NCI-H526 treated with DMSO at 0.1 percent for 48 hours (cell line): ENCODE results near the gene SPTBN1.
A peak's percentile ranks its signal among the peaks of the same experiment; 100 is the strongest.
"Not testable (repeated sequence)": the region's sequence is repeated elsewhere in the genome, so short reads cannot be mapped to it uniquely, and the experiment has no call there.

Experiments
- DNase-seq: peaks from one replicate; lab custom pipeline; 2025; lab: John Stamatoyannopoulos, UW

Gene SPTBN1

GRCh38 chr2:54528311-54528955, 72.3 kb downstream of the SPTBN1 start:
- no peak for DNase-seq

GRCh38 chr2:54529518-54529917, 73.4 kb downstream of the SPTBN1 start:
- not testable (repeated sequence) for DNase-seq

- DNase-seq: no peak
Measured at GRCh38 chr2:54529935-54530334, 73.8 kb downstream of the SPTBN1 start.

DNA sequence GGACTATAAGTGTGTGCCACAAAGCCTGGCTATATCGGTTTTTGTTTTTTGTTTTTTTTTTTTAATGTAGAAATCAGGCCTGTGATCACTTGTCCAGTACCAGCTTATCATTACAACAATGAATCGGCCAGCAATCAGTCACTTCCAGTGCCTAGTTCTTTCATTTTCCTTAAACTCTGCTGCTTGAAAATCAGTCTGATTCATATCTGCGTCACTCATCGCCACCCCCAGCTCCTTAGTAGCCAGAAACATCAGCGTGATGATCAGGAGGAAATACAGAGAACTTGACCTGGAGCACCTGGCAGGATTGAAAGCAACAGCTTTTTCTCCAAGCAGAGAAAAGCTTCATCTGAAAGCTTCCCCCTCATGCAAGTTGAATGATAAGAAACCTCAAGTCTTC, 75.4 kb downstream of the SPTBN1 start:
- no peak for DNase-seq

DNA sequence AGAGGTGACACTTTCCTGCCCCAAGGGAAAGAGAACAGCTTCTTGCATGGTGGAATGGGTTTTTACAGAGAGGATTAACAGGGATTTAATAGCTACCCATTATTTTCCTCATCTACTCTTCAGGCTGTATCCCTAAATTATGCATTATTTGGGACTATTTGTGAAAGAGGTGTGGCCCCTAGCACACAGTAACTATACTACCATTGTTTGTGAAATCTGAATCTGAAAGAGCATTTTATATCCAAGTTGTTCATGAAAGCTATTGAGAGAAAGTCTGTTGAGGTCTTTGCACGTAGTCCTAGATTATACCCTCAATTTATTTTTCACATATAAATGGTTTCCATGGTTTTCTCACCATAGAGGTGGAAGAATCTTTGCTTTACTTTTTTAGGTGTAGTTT, 78.1 kb downstream of the SPTBN1 start:
- DNase-seq: no peak

GRCh38 chr2:54534625-54535024, 78.5 kb downstream of the SPTBN1 start:
- DNase-seq: no peak

GRCh38 chr2:54535599-54536195, 79.6 kb downstream of the SPTBN1 start:
- no peak for DNase-seq

DNA sequence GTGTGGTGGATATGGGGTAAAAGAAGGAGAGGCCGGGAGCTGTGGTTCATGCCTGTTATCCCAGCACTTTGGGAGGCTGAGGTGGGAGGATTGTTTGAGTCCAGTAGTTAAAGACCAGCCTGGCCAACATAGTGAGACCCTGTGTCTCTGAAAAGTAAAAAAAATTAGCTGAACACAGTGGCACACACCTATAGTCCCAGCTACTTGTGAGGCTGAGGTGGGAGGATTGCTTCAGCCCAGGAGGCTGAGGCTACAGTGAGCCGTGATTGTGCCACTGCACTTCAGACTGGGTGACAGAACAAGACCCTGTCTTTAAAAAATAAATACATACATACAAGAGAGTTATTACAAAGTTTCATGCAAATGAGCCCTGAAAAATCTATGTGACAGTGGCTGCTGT, 80.6 kb downstream of the SPTBN1 start:
- no peak for DNase-seq

DNA sequence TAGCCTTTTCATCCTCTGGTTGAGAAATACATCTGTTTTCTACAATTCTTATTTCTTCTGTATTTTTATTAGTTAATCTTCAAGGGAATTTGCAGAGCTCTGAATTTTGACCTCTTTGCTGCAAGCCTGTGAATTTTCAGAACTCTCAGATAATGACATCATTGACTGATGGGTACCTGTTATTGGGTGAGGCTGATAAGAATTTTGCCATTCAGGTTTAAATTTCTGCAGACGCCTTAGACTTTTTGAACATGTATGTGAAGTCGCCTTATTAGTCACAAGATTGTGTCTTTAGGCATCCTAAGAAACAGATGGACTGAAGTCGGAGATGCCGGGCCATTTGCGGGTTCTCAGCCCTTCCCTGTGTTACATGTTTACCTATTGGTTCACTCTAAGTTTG, 82.4 kb downstream of the SPTBN1 start:
- DNase-seq: no peak

DNA sequence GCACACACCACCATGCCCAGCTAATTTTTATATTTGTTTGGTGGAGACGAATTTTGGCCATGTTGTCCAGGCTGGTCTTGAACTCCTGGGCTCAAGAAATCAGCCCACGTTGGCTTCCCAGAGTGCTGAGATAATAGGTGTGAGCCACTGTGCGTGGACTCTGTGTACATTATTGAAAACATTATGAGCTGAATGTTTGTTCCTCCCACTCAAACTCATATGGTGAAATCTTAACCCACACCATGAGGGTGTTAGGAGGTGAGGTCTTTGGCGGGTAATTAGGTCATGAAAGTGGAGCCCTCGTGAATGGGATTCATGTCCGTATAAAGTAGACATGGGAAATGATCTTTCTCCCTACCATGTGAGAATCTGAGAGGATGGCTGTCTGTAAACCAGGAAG, 83.6 kb downstream of the SPTBN1 start:
- no peak for DNase-seq

DNA sequence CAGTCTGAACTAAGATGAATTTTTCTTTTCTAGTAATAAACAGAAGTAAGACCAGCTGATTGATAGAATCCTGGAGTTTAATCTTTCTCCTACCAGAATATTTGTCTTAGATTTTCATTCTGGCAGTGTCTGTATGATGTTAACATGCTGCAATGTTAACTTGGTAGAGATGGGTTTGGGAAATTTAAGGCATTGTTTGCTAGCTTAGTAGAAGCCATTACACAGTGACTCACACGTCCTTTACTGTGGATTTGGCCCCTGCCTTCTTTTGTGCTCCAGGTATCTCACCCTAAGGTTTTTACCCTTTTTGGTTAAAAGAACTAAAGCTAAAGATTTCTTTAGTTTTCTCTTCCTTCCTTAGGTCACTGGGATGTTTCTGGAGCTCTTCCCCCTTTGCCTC, 84.1 kb downstream of the SPTBN1 start:
- no peak for DNase-seq

DNA sequence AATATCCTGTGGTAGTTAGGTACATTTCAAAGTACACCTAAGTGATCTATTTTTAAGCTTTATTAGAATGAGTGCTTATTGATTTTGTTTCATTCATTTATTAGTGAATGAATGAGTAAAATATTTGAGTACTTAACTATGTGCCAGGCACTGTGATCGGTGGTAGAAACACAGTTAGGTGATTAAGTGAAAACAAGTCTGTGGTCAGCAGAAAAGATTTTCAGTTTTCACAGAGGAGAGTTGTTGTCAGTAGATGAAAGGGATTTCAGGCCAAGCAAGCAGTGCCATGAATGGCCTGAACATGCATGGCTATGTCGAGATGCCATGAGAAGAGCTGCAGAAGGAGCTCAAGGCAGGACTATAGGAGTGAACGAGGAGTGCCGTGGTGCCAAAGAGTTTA, 85.9 kb downstream of the SPTBN1 start:
- no peak for DNase-seq

DNA sequence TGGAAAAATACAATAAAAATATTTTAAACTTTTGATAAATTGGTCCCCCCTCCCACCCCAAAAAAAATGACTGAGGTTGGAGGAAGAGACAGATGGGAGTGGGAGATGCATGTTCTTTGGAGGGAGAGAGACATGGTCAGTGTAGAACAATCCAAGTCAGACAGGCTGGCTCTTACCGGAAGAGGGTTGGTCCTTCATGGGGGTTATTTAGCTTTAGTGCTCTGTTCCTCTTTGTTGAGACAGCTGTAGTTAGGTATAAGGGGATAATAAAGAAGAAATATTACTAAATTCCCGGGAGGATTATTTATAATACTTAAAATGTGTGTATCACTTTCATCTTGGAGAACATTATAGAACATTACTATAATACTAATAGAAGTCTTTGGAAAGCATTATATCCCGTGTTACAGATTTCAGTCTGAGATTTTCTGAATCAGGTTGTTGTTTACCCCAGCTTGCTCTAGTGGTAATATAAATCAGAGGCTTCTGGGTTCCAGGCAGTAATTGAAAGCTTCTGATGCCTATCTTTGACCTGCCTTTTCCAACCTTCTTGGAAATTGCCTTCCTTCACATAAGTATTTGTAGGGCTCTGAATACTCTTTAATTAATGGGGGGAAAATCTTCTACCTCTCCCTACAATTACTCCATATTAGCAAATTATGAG, 87.7 kb downstream of the SPTBN1 start:
- no peak for DNase-seq

GRCh38 chr2:54545702-54546450, 89.7 kb downstream of the SPTBN1 start:
- no peak for DNase-seq

DNA sequence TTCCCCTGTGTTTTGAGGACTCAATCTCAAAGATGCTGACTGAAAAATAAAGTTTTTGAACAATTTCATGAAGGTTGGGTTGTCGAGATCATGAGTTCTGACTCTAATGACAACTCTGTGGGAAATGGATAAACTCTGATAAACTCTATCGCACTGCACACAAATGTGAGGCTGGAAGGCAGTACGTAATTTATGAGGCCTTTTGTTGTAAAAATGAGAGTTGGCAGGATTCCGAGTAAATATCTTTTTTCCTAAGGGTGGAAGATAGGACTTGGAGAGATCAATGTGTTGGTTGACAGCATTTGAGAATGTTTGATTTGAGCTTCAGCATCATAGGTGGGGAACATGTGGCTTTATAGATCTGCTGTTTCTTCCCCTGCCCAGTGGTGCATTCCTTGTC, 90.4 kb downstream of the SPTBN1 start:
- DNase-seq: no peak

GRCh38 chr2:54546923-54547720, 91.0 kb downstream of the SPTBN1 start:
- no peak for DNase-seq

GRCh38 chr2:54549430-54549829, 93.3 kb downstream of the SPTBN1 start:
- no peak for DNase-seq

DNA sequence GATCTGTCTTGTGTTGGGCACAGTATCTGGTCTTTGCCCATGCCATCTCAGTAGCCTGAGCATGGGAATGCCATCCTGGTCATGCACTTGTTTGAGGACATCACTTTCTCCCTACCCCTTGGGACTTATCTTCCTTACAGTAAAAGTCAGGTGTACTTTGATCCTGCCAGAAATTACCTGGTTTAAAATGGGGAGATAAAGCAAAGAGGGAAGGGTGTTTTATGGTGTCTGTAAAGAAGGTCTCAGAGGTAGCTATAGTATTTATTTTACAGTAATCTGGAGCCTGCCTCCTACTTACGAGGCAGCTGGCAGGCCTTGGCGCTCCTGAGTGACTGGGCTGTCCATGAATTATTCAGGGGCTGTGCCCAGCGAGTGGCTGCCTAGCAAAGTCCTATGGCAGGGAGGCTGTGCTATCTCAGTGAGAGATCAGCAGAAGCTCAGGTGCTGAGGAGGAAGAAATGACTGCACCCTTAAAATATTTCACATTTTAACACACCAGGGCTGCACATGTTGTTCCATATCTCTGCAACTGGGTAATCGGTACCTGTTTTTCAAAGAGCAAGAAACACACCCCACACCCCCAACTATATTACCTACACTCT, 93.9 kb downstream of the SPTBN1 start:
- no peak for DNase-seq

- DNase-seq: no peak
Measured at GRCh38 chr2:54550547-54550946, 94.4 kb downstream of the SPTBN1 start.

DNA sequence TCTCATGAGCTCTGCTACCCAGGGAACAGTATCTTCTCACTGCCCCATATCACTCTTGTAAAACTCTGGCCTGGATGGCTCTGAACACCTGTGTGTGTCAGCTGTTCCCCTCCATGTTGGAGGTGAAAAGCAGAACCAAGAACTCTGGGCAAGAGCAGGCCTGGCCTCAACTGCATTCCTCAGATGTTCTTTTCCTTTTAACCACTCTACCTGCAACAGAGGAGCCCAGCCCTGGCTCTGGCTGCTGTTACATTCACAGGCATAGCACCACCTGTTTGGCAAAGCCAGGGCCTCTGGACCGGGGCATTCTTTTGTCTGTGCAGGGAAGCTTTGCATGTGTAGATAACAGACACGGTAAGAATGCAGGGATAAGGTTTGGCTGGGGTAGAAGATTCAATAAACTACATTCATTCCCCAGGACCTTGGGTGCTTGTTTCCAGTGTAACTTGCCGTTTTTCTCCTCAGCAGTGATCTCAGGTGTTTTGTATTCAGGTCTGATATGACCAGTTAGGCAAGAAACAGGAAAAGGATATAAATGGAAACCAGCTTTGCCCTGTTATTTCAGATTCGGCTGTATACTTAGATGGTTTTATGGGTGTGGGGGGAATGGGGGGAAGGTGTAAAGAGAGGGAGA, 95.1 kb downstream of the SPTBN1 start:
- peak; percentile 65 for DNase-seq

- no peak for DNase-seq
Measured at GRCh38 chr2:54553075-54553474, 96.9 kb downstream of the SPTBN1 start.
